ENCODE results near the gene AKAP6. TPM values are rescaled to one million over a fixed set of nuclear protein-coding genes. Genes with fewer than 3 reads are reported as not detected.

Gene AKAP6
- total and polyA plus RNA-seq, 12 donors: 0.71 to 24.7 (median 8.1) TPM

GRCh38 chr14:32331206-32331605 lies 2.1 kb downstream of the AKAP6 start:
- no peaks in the 10 kb centered on the region for H3K36me3 ChIP-seq (replicated peaks in 1 of 2)
- H3K27me3 ChIP-seq: no peaks in the 10 kb centered on the region
- TF ChIP-seq, protein P1, sequence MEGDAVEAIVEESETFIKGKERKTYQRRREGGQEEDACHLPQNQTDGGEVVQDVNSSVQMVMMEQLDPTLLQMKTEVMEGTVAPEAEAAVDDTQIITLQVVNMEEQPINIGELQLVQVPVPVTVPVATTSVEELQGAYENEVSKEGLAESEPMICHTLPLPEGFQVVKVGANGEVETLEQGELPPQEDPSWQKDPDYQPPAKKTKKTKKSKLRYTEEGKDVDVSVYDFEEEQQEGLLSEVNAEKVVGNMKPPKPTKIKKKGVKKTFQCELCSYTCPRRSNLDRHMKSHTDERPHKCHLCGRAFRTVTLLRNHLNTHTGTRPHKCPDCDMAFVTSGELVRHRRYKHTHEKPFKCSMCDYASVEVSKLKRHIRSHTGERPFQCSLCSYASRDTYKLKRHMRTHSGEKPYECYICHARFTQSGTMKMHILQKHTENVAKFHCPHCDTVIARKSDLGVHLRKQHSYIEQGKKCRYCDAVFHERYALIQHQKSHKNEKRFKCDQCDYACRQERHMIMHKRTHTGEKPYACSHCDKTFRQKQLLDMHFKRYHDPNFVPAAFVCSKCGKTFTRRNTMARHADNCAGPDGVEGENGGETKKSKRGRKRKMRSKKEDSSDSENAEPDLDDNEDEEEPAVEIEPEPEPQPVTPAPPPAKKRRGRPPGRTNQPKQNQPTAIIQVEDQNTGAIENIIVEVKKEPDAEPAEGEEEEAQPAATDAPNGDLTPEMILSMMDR (IDR thresholded peaks at IDR 0.05): no peak
- TF ChIP-seq POLR2A (IDR thresholded peaks at IDR 0.05): no peak
- H3K27ac ChIP-seq: no peak overlapping the region
- 73 to 92% (median 92%) methylated on average over 5 of the region's 5 CpGs for WGBS, 4 donors
- H3K4me3 ChIP-seq: no peak overlapping the region
- H3K4me1 ChIP-seq (replicated peaks in 1 of 2): no peaks in the 10 kb centered on the region
- intact Hi-C loops (cut with DNase I): no loop called here
- no peaks in the 10 kb centered on the region for H3K9me3 ChIP-seq (replicated peaks in 1 of 3)
- DNase-seq: no peak

- WGBS, 4 donors: 83 to 94% (median 90%) methylated on average over 2 of the region's 2 CpGs
- Histone ChIP-seq H3K4me3 (no peak overlapping the region), H3K27ac (no peak overlapping the region), H3K27me3 (no peaks in the 10 kb centered on the region), H3K4me1 (replicated peaks in 1 of 2) (no peaks in the 10 kb centered on the region), H3K9me3 (replicated peaks in 1 of 3) (no peaks in the 10 kb centered on the region), H3K36me3 (replicated peaks in 1 of 2) (no peaks in the 10 kb centered on the region)
- no peak for DNase-seq
- intact Hi-C loops (cut with DNase I): no loop called here
- no peak for TF ChIP-seq POLR2A (IDR thresholded peaks at IDR 0.05)
- TF ChIP-seq, protein P1 (IDR thresholded peaks at IDR 0.05): no peak
Observed at GRCh38 chr14:32332415-32333316, 3.6 kb downstream of the AKAP6 start.

GRCh38 chr14:32336702-32337101 lies 7.6 kb downstream of the AKAP6 start:
- H3K4me3 ChIP-seq: no peak overlapping the region
- TF ChIP-seq POLR2A (IDR thresholded peaks at IDR 0.05): no peak
- TF ChIP-seq, protein P1 (IDR thresholded peaks at IDR 0.05): no peak
- no peaks in the 10 kb centered on the region for H3K36me3 ChIP-seq (replicated peaks in 1 of 2)
- no peaks in the 10 kb centered on the region for H3K4me1 ChIP-seq (replicated peaks in 1 of 2)
- no peak overlapping the region for H3K27ac ChIP-seq
- 89 to 96% (median 92%) methylated on average over 2 of the region's 2 CpGs for WGBS, 4 donors
- H3K27me3 ChIP-seq: no peaks in the 10 kb centered on the region
- no peak for DNase-seq
- no peaks in the 10 kb centered on the region for H3K9me3 ChIP-seq (replicated peaks in 1 of 3)
- intact Hi-C loops (cut with DNase I): no loop called here

GRCh38 chr14:32337759-32338158 lies 8.7 kb downstream of the AKAP6 start:
- TF ChIP-seq, protein P1 (IDR thresholded peaks at IDR 0.05): no peak
- no peak for TF ChIP-seq POLR2A (IDR thresholded peaks at IDR 0.05)
- intact Hi-C loops (cut with DNase I): no loop called here
- H3K4me1 ChIP-seq (replicated peaks in 1 of 2): no peaks in the 10 kb centered on the region
- H3K27me3 ChIP-seq: no peaks in the 10 kb centered on the region
- WGBS, 4 donors: 82 to 89% (median 86%) methylated on average over 1 of the region's 1 CpG
- H3K36me3 ChIP-seq (replicated peaks in 1 of 2): no peaks in the 10 kb centered on the region
- DNase-seq: no peak
- H3K4me3 ChIP-seq: no peak overlapping the region
- no peak overlapping the region for H3K27ac ChIP-seq
- no peaks in the 10 kb centered on the region for H3K9me3 ChIP-seq (replicated peaks in 1 of 3)

All from adrenal gland (tissue), 12 donors.